H9 (cell line): ENCODE data around the gene ST6GALNAC5. TPM values are rescaled to one million over a fixed set of nuclear protein-coding genes. Genes with fewer than 3 reads are reported as not detected.

Experiments used
- DNase-seq: peaks from one replicate; pipeline ENCODE4 v3.0.0-alpha.2; 2017
- H2AFZ ChIP-seq: one replicate; pipeline ENCODE4 v1.6.1; 2013; ENCODE audit warnings: mild to moderate bottlenecking, low read length, control low read depth, moderate library complexity
- H2AK5ac ChIP-seq: 2 replicates; pipeline ENCODE4 v1.6.1; 2013; ENCODE audit warnings: low read length, control low read depth, mixed read lengths; ENCODE audit not compliant: insufficient read length
- H2BK120ac ChIP-seq: one replicate; pipeline ENCODE4 v1.6.1; 2013; ENCODE audit warnings: low read depth, mild to moderate bottlenecking, low read length, control low read depth, inconsistent platforms; ENCODE audit not compliant: poor library complexity, severe bottlenecking
- H2BK12ac ChIP-seq: 2 replicates; pipeline ENCODE4 v1.6.1; 2013; ENCODE audit warnings: low read length, control low read depth, mixed read lengths, low read depth; ENCODE audit not compliant: insufficient read length
- H2BK15ac ChIP-seq: 2 replicates; pipeline ENCODE4 v1.6.1; 2013; ENCODE audit warnings: low read depth, low read length, control low read depth
- H2BK20ac ChIP-seq: one replicate; pipeline ENCODE4 v1.6.1; 2013; ENCODE audit warnings: low read depth, mild to moderate bottlenecking, low read length, control low read depth, inconsistent platforms; ENCODE audit not compliant: poor library complexity, severe bottlenecking
- H2BK5ac ChIP-seq: 2 replicates; pipeline ENCODE4 v1.6.1; 2013; ENCODE audit warnings: low read length, control low read depth, mixed read lengths; ENCODE audit not compliant: insufficient read length
- H3K14ac ChIP-seq: 2 replicates; pipeline ENCODE4 v1.6.1; 2013; ENCODE audit warnings: low read length, control low read depth; ENCODE audit not compliant: insufficient read depth
- H3K18ac ChIP-seq: 2 replicates; pipeline ENCODE4 v1.6.1; 2013; ENCODE audit warnings: low read depth, mild to moderate bottlenecking, mixed read lengths, low read length, control low read depth; ENCODE audit not compliant: insufficient read length
- H3K23ac ChIP-seq: 2 replicates; pipeline ENCODE4 v1.6.1; 2013; ENCODE audit warnings: low read length, control low read depth, mixed read lengths, low read depth; ENCODE audit not compliant: insufficient read length
- H3K23me2 ChIP-seq: 2 replicates; pipeline ENCODE4 v1.6.1; 2013; ENCODE audit warnings: low read depth, mild to moderate bottlenecking, mixed read lengths, low read length, control low read depth; ENCODE audit not compliant: insufficient read length, poor library complexity, severe bottlenecking
- H3K27ac ChIP-seq: 2 replicates; pipeline ENCODE4 v1.5.1; 2013; ENCODE audit warnings: low read length, control low read depth, mixed read lengths, low read depth; ENCODE audit not compliant: insufficient read length
- H3K27me3 ChIP-seq: 2 replicates; pipeline ENCODE4 v1.6.1; 2013; ENCODE audit warnings: low read length, control low read depth, inconsistent platforms; ENCODE audit not compliant: insufficient read depth
- H3K4ac ChIP-seq: 2 replicates; pipeline ENCODE4 v1.6.1; 2013; ENCODE audit warnings: low read depth, mild to moderate bottlenecking, control low read depth, inconsistent platforms, low read length, moderate library complexity
- H3K4me1 ChIP-seq: 2 replicates; pipeline ENCODE4 v1.6.1; 2013; ENCODE audit warnings: low read length, control low read depth, inconsistent platforms; ENCODE audit not compliant: insufficient read depth
- H3K4me2 ChIP-seq: 2 replicates; pipeline ENCODE4 v1.6.1; 2013; ENCODE audit warnings: low read length, control low read depth, mixed read lengths; ENCODE audit not compliant: insufficient read length, insufficient read depth
- H3K56ac ChIP-seq: 2 replicates; pipeline ENCODE4 v1.6.1; 2013; ENCODE audit warnings: low read depth, mild to moderate bottlenecking, mixed read lengths, low read length, control low read depth; ENCODE audit not compliant: insufficient read length
- H3K79me1 ChIP-seq: 2 replicates; pipeline ENCODE4 v1.6.1; 2013; ENCODE audit warnings: low read depth, mild to moderate bottlenecking, moderate library complexity, low read length, control low read depth, inconsistent platforms; ENCODE audit not compliant: insufficient read depth, poor library complexity, severe bottlenecking
- H3K79me2 ChIP-seq: 2 replicates; pipeline ENCODE4 v1.6.1; 2013; ENCODE audit warnings: low read length, control low read depth, inconsistent platforms; ENCODE audit not compliant: insufficient read depth
- H3K9ac ChIP-seq: 2 replicates; pipeline ENCODE4 v1.6.1; 2013; ENCODE audit warnings: low read length, control low read depth, mixed read lengths; ENCODE audit not compliant: insufficient read length; ENCODE audit errors: extremely low read depth
- H3K9me3 ChIP-seq: one replicate; pipeline ENCODE4 v1.6.1; 2013; ENCODE audit warnings: low read depth, low read length, inconsistent platforms; ENCODE audit not compliant: control insufficient read depth
- H3T11ph ChIP-seq: one replicate; pipeline ENCODE4 v1.6.1; 2013; ENCODE audit warnings: mild to moderate bottlenecking, low read length, control low read depth, inconsistent platforms
- H4K20me1 ChIP-seq: one replicate; pipeline ENCODE4 v1.6.1; 2013; ENCODE audit not compliant: control insufficient read depth, insufficient read length, insufficient read depth
- H4K5ac ChIP-seq: 2 replicates; pipeline ENCODE4 v1.6.1; 2013; ENCODE audit warnings: low read depth, mild to moderate bottlenecking, mixed read lengths, low read length, control low read depth; ENCODE audit not compliant: insufficient read length
- H4K8ac ChIP-seq: replicated peaks from 2 replicates; pipeline ENCODE4 v1.6.1; 2013; ENCODE audit warnings: low read length, control low read depth, mixed read lengths, low read depth; ENCODE audit not compliant: insufficient read length
- H4K91ac ChIP-seq: 2 replicates; pipeline ENCODE4 v1.6.1; 2013; ENCODE audit warnings: low read depth, mild to moderate bottlenecking, moderate library complexity, mixed read lengths, low read length, control low read depth; ENCODE audit not compliant: insufficient read length
- H3K27ac Mint-ChIP-seq, 3 experiments: 2 replicates in 2 of 3; 3 replicates in 1 of 3; pipeline ENCODE4 v1.8.0; 2020 to 2021; ENCODE audit warnings: mixed read lengths in 3 of 3, mild to moderate bottlenecking in 1 of 3, moderate library complexity in 1 of 3
- H3K27me3 Mint-ChIP-seq: 2 replicates; pipeline ENCODE4 v1.8.0; 2021; ENCODE audit warnings: low read depth, mild to moderate bottlenecking, moderate library complexity, mixed read lengths
- H3K36me3 Mint-ChIP-seq, 3 experiments: 2 replicates in 2 of 3; 3 replicates in 1 of 3; pipeline ENCODE4 v1.8.0; 2020 to 2021; ENCODE audit warnings: low read depth in 3 of 3, mixed read lengths in 3 of 3; ENCODE audit not compliant: insufficient read depth in 1 of 3
- H3K4me1 Mint-ChIP-seq, 2 experiments: 2 replicates each; pipeline ENCODE4 v1.8.0; 2020; ENCODE audit warnings: mixed read lengths in 2 of 2
- H3K4me3 Mint-ChIP-seq, 2 experiments: 2 replicates in 1 of 2; 3 replicates in 1 of 2; pipeline ENCODE4 v1.8.0; 2020 to 2021; ENCODE audit warnings: mild to moderate bottlenecking in 2 of 2, mixed read lengths in 2 of 2, moderate library complexity in 1 of 2
- H3K9me3 Mint-ChIP-seq, 2 experiments: 2 replicates in 1 of 2; 3 replicates in 1 of 2; pipeline ENCODE4 v1.8.0; 2020; ENCODE audit warnings: mild to moderate bottlenecking in 2 of 2, mixed read lengths in 2 of 2, moderate library complexity in 1 of 2
- CTCF ChIP-seq: fragments of 200-600 bp; sonication (generic); conservative IDR thresholded peaks from 3 replicates; pipeline ENCODE4 v1.8.0; 2021; ENCODE audit warnings: antibody characterized with exemption, mild to moderate bottlenecking
- total RNA-seq: library from RNA; stranded (reverse); gene quantifications from 2 replicates; pipeline ENCODE4 v1.2.1, GENCODE V29; 2021

The ST6GALNAC5 gene
- total RNA-seq, 1 experiment from 2014 or later = 3.3 TPM

GRCh38 chr1:76872944-76873343 is 5.7 kb downstream of the ST6GALNAC5 start:
- H4K20me1 ChIP-seq = no peaks in the 10 kb centered on the region
- H3K14ac ChIP-seq = no peak overlapping the region
- H3K27ac ChIP-seq = no peak overlapping the region
- H4K91ac ChIP-seq = no peak overlapping the region
- Mint-ChIP-seq H3K27me3 (peaks cover 25% of the 10 kb centered on the region), H3K4me1 (peaks cover 2 to 3% of the 10 kb centered on the region in 2 experiments; a peak in 1 of 4 replicates), H3K36me3 (peaks cover 0 to 11% (median 5%) of the 10 kb centered on the region in 3 experiments; a peak in 4 of 7 replicates), H3K27ac (no peak overlapping the region), H3K9me3 (no peaks in the 10 kb centered on the region), H3K4me3 (no peak overlapping the region)
- H2AK5ac ChIP-seq = no peak overlapping the region
- no peak overlapping the region for H3K23ac ChIP-seq
- no peak overlapping the region for H2BK120ac ChIP-seq
- no peak overlapping the region for H3K18ac ChIP-seq
- H3K4me2 ChIP-seq = no peak overlapping the region
- no peak overlapping the region for H2BK5ac ChIP-seq
- no peaks in the 10 kb centered on the region for H3K4me1 ChIP-seq
- DNase-seq = no peak
- H3K23me2 ChIP-seq = peaks cover 12% of the 10 kb centered on the region
- no peak overlapping the region for H3K9ac ChIP-seq
- TF ChIP-seq CTCF = no peak
- no peak overlapping the region for H3K4ac ChIP-seq
- H2BK12ac ChIP-seq = no peak overlapping the region
- no peaks in the 10 kb centered on the region for H3K9me3 ChIP-seq
- no peak overlapping the region for H2AFZ ChIP-seq
- H2BK20ac ChIP-seq = no peak overlapping the region
- no peaks in the 10 kb centered on the region for H3K79me2 ChIP-seq
- no peak overlapping the region for H4K5ac ChIP-seq
- no peak overlapping the region for H2BK15ac ChIP-seq
- no peak overlapping the region for H4K8ac ChIP-seq
- H3K56ac ChIP-seq = no peak overlapping the region
- H3T11ph ChIP-seq = no peak overlapping the region
- H3K27me3 ChIP-seq = no peaks in the 10 kb centered on the region
- no peaks in the 10 kb centered on the region for H3K79me1 ChIP-seq
